Measurements from ENCODE around the gene LRRC25. TPM values are rescaled to one million over a fixed set of nuclear protein-coding genes. Genes with fewer than 3 reads are reported as not detected.

LRRC25 gene
- total and polyA plus RNA-seq, 10 of the 15 experiments (the other 5 are each of a cell fraction or from before 2014, with no cell fraction given), result 0.38 to 2.9 (median 1.2) TPM

DNA sequence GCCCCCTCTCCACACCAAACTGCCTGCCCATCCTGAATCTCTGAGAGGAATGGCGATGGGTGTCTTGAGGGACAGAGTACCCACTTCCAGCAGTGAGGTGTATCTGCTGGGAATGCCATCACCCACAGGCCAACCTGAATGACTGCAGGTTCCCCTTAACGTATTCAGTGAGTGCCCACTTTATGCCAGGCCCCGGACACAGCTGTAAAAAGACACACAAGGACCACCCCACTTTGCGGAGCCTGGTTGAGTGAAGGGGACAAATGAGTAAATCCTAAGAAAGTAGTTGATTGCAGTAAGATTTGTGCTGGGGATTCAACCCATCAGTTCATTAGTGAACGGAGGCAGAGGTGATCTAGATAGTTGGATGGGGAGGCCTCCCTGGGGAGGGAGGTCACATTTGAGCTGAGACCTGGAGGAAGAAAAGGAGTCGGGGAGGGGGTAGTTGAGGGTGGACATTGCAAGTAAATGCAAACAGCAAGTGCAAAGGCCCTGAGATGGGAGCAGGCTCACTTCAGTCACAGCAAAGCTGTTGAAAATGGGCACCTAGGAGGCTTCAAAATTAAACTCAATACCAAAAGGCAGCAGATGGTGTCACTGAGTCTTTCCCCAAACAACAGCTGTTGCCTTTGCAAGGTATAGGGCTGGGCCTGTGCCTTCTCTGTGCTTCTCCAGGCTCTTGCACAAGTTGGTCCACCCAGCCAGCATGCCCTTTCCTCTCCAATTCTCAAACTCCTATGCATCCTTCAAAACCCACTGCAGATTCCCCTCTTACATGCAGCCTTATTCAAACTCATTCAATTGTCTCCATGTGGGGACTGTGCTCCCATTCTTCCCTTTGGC, 7.1 kb downstream of the LRRC25 start:
- Histone ChIP-seq H4K20me1 (ENCODE audit: control insufficient read depth, insufficient read depth) (no peaks in the 10 kb centered on the region), H3K9ac (ENCODE audit: control insufficient read depth, insufficient read depth, low read length) (no peak overlapping the region), H3K27me3 (replicated peaks in 1 of 2; ENCODE audit: control insufficient read depth in 2 of 2, insufficient read depth in 2 of 2, low read length in 1 of 2) (peaks cover 0 to 3% of the 10 kb centered on the region in 2 experiments; a peak in 3 of 4 replicates), H3K9me3 (replicated peaks; ENCODE audit: control insufficient read depth, insufficient read depth, low read length) (no peaks in the 10 kb centered on the region; the same call in 2 of the 3 replicates), H2AFZ (ENCODE audit: control insufficient read depth, low read depth, low read length) (no peak overlapping the region), H3K4me2 (ENCODE audit: control insufficient read depth, insufficient read depth) (no peak overlapping the region), H3K36me3 (ENCODE audit: control insufficient read depth in 2 of 2, insufficient read depth in 2 of 2, low read length in 1 of 2) (no peaks in the 10 kb centered on the region), H3K4me3 (no peak overlapping the region), H3K79me2 (ENCODE audit: control insufficient read depth, insufficient read depth, low read length) (no peaks in the 10 kb centered on the region), H3K27ac (ENCODE audit: control insufficient read depth, insufficient read depth) (no peak overlapping the region), H3K4me1 (ENCODE audit: control insufficient read depth, insufficient read depth, low read length) (peaks cover 23% of the 10 kb centered on the region)
- intact Hi-C loops (cut with micrococcal nuclease; ENCODE audit: unreplicated experiment) (no loop called here), in situ Hi-C loops (cut with MboI) (no loop called here)
- SMC1A ChIA-PET (ENCODE audit: uncharacterized antibody, unreplicated experiment), result interaction anchor here (1.0 to 4.7 kb wide), 5 partner anchors 8 to 111 kb away, joined by 3 to 60 read pairs (median 4); partner anchors contain the start of gene LRRC25
- CTCF ChIA-PET, result interaction anchor here (1.2 to 9.4 kb wide), 10 partner anchors 10 to 111 kb away, joined by 3 to 144 read pairs (median 20); partner anchors contain the start of gene LRRC25
- no TSS peak for BruUV-seq (replicated peaks)
- FAIRE-seq (no peak), ATAC-seq (no peak), DNase-seq (ENCODE audit: low read depth, low spot score) (no peak)
- RAD21 ChIA-PET (ENCODE audit: unreplicated experiment), result interaction anchor here (0.8 to 5.5 kb wide), 3 partner anchors 12 to 22 kb away, joined by 3 to 63 read pairs (median 9); no protein-coding TSS in a partner anchor
- POLR2A ChIA-PET, result interaction anchor here (1.9 kb wide), 1 partner anchor 19 kb away, joined by 4 read pairs; no protein-coding TSS in a partner anchor
- 80% methylated on average over 6 of the region's 6 CpGs for WGBS (ENCODE audit: insufficient coverage, insufficient replicate concordance, low lambda C conversion rate, missing lambda C conversion rate)
- TF ChIP-seq, protein P1, sequence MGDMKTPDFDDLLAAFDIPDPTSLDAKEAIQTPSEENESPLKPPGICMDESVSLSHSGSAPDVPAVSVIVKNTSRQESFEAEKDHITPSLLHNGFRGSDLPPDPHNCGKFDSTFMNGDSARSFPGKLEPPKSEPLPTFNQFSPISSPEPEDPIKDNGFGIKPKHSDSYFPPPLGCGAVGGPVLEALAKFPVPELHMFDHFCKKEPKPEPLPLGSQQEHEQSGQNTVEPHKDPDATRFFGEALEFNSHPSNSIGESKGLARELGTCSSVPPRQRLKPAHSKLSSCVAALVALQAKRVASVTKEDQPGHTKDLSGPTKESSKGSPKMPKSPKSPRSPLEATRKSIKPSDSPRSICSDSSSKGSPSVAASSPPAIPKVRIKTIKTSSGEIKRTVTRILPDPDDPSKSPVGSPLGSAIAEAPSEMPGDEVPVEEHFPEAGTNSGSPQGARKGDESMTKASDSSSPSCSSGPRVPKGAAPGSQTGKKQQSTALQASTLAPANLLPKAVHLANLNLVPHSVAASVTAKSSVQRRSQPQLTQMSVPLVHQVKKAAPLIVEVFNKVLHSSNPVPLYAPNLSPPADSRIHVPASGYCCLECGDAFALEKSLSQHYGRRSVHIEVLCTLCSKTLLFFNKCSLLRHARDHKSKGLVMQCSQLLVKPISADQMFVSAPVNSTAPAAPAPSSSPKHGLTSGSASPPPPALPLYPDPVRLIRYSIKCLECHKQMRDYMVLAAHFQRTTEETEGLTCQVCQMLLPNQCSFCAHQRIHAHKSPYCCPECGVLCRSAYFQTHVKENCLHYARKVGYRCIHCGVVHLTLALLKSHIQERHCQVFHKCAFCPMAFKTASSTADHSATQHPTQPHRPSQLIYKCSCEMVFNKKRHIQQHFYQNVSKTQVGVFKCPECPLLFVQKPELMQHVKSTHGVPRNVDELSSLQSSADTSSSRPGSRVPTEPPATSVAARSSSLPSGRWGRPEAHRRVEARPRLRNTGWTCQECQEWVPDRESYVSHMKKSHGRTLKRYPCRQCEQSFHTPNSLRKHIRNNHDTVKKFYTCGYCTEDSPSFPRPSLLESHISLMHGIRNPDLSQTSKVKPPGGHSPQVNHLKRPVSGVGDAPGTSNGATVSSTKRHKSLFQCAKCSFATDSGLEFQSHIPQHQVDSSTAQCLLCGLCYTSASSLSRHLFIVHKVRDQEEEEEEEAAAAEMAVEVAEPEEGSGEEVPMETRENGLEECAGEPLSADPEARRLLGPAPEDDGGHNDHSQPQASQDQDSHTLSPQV (IDR thresholded peaks at IDR 0.05), result no peak
- no peak for TF ChIP-seq CHD2 (IDR thresholded peaks at IDR 0.05; ENCODE audit: borderline replicate concordance, low read depth, low read length)
- no peak for TF ChIP-seq NR2C1 (IDR thresholded peaks at IDR 0.05)
- no peak for TF ChIP-seq ZSCAN29 (IDR thresholded peaks at IDR 0.05)
- TF ChIP-seq NFXL1 (IDR thresholded peaks at IDR 0.05; ENCODE audit: borderline replicate concordance), result no peak
- TF ChIP-seq, protein P2, sequence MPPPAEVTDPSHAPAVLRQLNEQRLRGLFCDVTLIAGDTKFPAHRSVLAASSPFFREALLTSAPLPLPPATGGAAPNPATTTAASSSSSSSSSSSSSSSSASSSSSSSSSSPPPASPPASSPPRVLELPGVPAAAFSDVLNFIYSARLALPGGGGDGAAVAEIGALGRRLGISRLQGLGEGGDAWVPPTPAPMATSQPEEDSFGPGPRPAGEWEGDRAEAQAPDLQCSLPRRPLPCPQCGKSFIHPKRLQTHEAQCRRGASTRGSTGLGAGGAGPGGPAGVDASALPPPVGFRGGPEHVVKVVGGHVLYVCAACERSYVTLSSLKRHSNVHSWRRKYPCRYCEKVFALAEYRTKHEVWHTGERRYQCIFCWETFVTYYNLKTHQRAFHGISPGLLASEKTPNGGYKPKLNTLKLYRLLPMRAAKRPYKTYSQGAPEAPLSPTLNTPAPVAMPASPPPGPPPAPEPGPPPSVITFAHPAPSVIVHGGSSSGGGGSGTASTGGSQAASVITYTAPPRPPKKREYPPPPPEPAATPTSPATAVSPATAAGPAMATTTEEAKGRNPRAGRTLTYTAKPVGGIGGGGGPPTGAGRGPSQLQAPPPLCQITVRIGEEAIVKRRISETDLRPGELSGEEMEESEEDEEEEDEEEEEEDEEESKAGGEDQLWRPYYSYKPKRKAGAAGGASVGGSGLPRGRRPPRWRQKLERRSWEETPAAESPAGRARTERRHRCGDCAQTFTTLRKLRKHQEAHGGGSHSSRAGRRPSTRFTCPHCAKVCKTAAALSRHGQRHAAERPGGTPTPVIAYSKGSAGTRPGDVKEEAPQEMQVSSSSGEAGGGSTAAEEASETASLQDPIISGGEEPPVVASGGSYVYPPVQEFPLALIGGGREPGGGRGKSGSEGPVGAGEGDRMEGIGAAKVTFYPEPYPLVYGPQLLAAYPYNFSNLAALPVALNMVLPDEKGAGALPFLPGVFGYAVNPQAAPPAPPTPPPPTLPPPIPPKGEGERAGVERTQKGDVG (CRISPR knock-in tag; IDR thresholded peaks at IDR 0.05), result no peak
- TF ChIP-seq, protein P3, sequence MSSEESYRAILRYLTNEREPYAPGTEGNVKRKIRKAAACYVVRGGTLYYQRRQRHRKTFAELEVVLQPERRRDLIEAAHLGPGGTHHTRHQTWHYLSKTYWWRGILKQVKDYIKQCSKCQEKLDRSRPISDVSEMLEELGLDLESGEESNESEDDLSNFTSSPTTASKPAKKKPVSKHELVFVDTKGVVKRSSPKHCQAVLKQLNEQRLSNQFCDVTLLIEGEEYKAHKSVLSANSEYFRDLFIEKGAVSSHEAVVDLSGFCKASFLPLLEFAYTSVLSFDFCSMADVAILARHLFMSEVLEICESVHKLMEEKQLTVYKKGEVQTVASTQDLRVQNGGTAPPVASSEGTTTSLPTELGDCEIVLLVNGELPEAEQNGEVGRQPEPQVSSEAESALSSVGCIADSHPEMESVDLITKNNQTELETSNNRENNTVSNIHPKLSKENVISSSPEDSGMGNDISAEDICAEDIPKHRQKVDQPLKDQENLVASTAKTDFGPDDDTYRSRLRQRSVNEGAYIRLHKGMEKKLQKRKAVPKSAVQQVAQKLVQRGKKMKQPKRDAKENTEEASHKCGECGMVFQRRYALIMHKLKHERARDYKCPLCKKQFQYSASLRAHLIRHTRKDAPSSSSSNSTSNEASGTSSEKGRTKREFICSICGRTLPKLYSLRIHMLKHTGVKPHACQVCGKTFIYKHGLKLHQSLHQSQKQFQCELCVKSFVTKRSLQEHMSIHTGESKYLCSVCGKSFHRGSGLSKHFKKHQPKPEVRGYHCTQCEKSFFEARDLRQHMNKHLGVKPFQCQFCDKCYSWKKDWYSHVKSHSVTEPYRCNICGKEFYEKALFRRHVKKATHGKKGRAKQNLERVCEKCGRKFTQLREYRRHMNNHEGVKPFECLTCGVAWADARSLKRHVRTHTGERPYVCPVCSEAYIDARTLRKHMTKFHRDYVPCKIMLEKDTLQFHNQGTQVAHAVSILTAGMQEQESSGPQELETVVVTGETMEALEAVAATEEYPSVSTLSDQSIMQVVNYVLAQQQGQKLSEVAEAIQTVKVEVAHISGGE (CRISPR knock-in tag; IDR thresholded peaks at IDR 0.05), result no peak
- TF ChIP-seq ZNF207 (IDR thresholded peaks at IDR 0.05; ENCODE audit: borderline replicate concordance), result no peak
- TF ChIP-seq ZBED1 (IDR thresholded peaks at IDR 0.05; ENCODE audit: borderline replicate concordance), result no peak
